ENCODE measurements around the gene TMEM87B.

The TMEM87B gene

GRCh38 chr2:112089375-112089774 lies 34.3 kb downstream of the TMEM87B start:
- TF ChIP-seq CTCF (IDR thresholded peaks at IDR 0.05; ENCODE audit: low read depth, low read length), result no peak
- in situ Hi-C loops (cut with HindIII; ENCODE audit: low sequenced_read_pairs), result no loop called here
- no peak for DNase-seq (ENCODE audit: low read depth, low spot score)
- H3K4me3 ChIP-seq (ENCODE audit: low read depth, low read length), result no peak overlapping the region

GRCh38 chr2:112092286-112093041 lies 37.4 kb downstream of the TMEM87B start:
- in situ Hi-C loops (cut with HindIII; ENCODE audit: low sequenced_read_pairs), result no loop called here
- no peak overlapping the region for H3K4me3 ChIP-seq (ENCODE audit: low read depth, low read length)
- peak; percentile 77 for DNase-seq (ENCODE audit: low read depth, low spot score)
- no peak for TF ChIP-seq CTCF (IDR thresholded peaks at IDR 0.05; ENCODE audit: low read depth, low read length)

- in situ Hi-C loops (cut with HindIII; ENCODE audit: low sequenced_read_pairs), result no loop called here
- DNase-seq (ENCODE audit: low read depth, low spot score), result peak; percentile 6
- H3K4me3 ChIP-seq (ENCODE audit: low read depth, low read length), result no peak overlapping the region
- no peak for TF ChIP-seq CTCF (IDR thresholded peaks at IDR 0.05; ENCODE audit: low read depth, low read length)
These were observed 38.1 kb downstream of the TMEM87B start for GRCh38 chr2:112093216-112093615.

GRCh38 chr2:112095681-112096080 lies 40.6 kb downstream of the TMEM87B start:
- in situ Hi-C loops (cut with HindIII; ENCODE audit: low sequenced_read_pairs), result no loop called here
- H3K4me3 ChIP-seq (ENCODE audit: low read depth, low read length), result no peak overlapping the region
- no peak for TF ChIP-seq CTCF (IDR thresholded peaks at IDR 0.05; ENCODE audit: low read depth, low read length)
- DNase-seq (ENCODE audit: low read depth, low spot score), result no peak

- no peak overlapping the region for H3K4me3 ChIP-seq (ENCODE audit: low read depth, low read length)
- DNase-seq (ENCODE audit: low read depth, low spot score), result no peak
- in situ Hi-C loops (cut with HindIII; ENCODE audit: low sequenced_read_pairs), result no loop called here
- TF ChIP-seq CTCF (IDR thresholded peaks at IDR 0.05; ENCODE audit: low read depth, low read length), result no peak
These were observed 41.0 kb downstream of the TMEM87B start for GRCh38 chr2:112096098-112096497.

- DNase-seq (ENCODE audit: low read depth, low spot score), result no peak
- no peak overlapping the region for H3K4me3 ChIP-seq (ENCODE audit: low read depth, low read length)
- in situ Hi-C loops (cut with HindIII; ENCODE audit: low sequenced_read_pairs), result no loop called here
- TF ChIP-seq CTCF (IDR thresholded peaks at IDR 0.05; ENCODE audit: low read depth, low read length), result no peak
These were observed 53.2 kb downstream of the TMEM87B start for GRCh38 chr2:112108178-112108832.
